Motor neuron (in vitro differentiated cells): ENCODE data around the gene ADGRB3. TPM values are rescaled to one million over a fixed set of nuclear protein-coding genes. Genes with fewer than 3 reads are reported as not detected.
A peak's percentile ranks its signal among the peaks of the same experiment; 100 is the strongest.

Experiments
- ATAC-seq, 8 experiments: fragments of 200-7000 bp; cut with Tn5 transposase; replicated peaks in 6 of 8; 2 replicates each; pipeline ENCODE4 v1.8.0; 2021; ENCODE audit warnings: mild to moderate bottlenecking in 8 of 8, moderate library complexity in 8 of 8
- H3K27ac ChIP-seq, 2 donors: fragments of 250-450 bp; sonication (Bioruptor Pico); 2 replicates each; pipeline ENCODE4 v1.9.0; 2021; ENCODE audit warnings: antibody characterized with exemption in 2 of 2, mild to moderate bottlenecking in 2 of 2, moderate library complexity in 1 of 2
- H3K4me1 ChIP-seq, 2 donors: fragments of 250-450 bp; sonication (Bioruptor Pico); replicated peaks in 1 of 2; 2 replicates each; pipeline ENCODE4 v1.6.1; 2021; ENCODE audit warnings: antibody characterized with exemption in 2 of 2, mild to moderate bottlenecking in 2 of 2, moderate library complexity in 1 of 2
- H3K4me3 ChIP-seq, 5 donors: fragments of 250-450 bp; sonication (Bioruptor Pico); 2 replicates each; pipeline ENCODE4 v1.9.0; 2021; ENCODE audit warnings: antibody characterized with exemption in 5 of 5, mild to moderate bottlenecking in 5 of 5, moderate library complexity in 4 of 5
- WGBS, 10 experiments: fragments of 450-650 bp; shearing (Covaris generic); methylation state at CpG; one replicate each; pipeline ENCODE4 v1.0.0; 2022; 5-methylcytosine and 5-hydroxymethylcytosine counted together
- in situ Hi-C, 9 experiments: fragments of 400-800 bp; cut with MboI; loops; one replicate each; pipeline ENCODE4 v1.15.0; 2021; ENCODE audit warnings: low sequenced_read_pairs in 9 of 9, low pct_unique_long_range_greater_than_20kb in 2 of 9; ENCODE audit not compliant: unreplicated experiment in 9 of 9
- total RNA-seq, 8 experiments: library from RNA; unstranded; fragments of 300-600 nt; gene quantifications; 2 replicates each; pipeline versions ENCODE4 v1.2.3 to v1.2.4, GENCODE V29; 2022

The ADGRB3 gene
- total RNA-seq, 8 experiments from 2014 or later: 0.05 to 48.0 (median 24.2) TPM

DNA sequence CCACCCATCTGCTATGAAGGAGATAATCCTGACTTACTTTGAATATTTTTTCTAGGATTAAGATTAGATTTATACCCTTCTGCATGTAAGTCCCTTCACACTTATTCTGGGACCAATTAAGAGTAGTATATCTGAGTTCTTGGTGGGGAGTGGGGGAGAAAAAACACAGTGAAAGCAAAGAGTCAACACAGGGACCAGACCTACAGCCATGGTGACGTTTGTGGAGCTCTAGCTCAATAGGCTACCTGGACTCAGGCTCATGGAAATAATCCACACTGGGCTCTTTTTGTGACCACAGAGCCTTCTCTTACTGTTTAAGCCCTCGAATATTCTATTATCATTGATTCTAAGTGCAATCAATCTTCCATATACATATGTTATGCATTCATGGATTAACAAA, 670.4 kb downstream of the ADGRB3 start:
- in situ Hi-C loops: no loop called here
- WGBS, 10 experiments: 0 to 80% (median 49%) methylated on average over 1 to 2 of the region's 2 CpGs; no CpG with 5 or more reads in 2 of the 10 experiments

DNA sequence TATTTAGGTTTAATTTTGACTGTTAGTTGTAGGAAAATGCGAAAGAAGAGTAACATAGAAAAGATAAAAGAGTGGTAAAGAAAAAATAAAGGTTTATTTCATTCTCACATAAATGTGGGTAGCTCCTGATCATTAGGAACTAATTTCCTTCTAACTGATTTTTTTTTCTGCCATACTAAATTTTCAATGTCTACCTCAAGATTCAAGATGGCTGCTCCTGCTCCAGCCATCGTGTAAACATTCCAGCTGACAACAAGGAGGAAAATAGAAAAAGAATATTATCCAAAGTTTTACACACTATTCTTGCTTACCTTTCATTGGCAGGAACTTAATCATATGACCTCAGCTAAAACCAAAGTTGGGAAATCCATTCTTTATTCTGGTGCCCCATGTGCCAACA, 673.5 kb downstream of the ADGRB3 start:
- no peak for ATAC-seq
- in situ Hi-C loops: no loop called here
- Histone ChIP-seq H3K4me3 (no peak overlapping the region), H3K4me1 (no peaks in the 10 kb centered on the region), H3K27ac (no peak overlapping the region)
- 0 to 100% (median 90%) methylated on average over 2 of the region's 2 CpGs for WGBS, 10 experiments

More for the DNA sequence above, 670.4 kb downstream of the ADGRB3 start:
- no peak overlapping the region for H3K4me3 ChIP-seq
- H3K27ac ChIP-seq: no peak overlapping the region
- no peak for ATAC-seq
- H3K4me1 ChIP-seq: no peaks in the 10 kb centered on the region

DNA sequence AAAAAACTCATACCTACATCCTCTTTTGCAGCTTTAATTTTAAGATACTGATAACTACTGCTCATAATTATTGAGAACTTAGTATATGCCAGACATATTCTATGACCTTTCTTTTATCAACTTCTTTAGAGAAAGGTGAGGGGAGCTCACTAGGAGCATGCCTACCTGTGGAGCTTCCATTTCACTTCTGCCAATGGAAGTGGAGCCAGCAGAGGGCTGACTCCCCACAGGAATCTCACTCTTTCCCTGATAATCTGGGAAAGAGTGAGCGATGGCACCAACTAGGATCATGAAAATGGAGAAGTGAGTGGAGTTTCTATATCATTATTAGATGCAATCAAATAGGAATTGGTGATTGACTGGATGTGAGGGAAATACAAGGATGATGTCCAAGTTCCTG, 676.8 kb downstream of the ADGRB3 start:
- no peaks in the 10 kb centered on the region for H3K4me1 ChIP-seq
- no peak overlapping the region for H3K27ac ChIP-seq
- WGBS, 10 experiments: 0 to 100% (median 80%) methylated on average over 1 of the region's 1 CpG; no CpG with 5 or more reads in 3 of the 10 experiments
- H3K4me3 ChIP-seq: no peak overlapping the region
- no peak for ATAC-seq
- in situ Hi-C loops: no loop called here

DNA sequence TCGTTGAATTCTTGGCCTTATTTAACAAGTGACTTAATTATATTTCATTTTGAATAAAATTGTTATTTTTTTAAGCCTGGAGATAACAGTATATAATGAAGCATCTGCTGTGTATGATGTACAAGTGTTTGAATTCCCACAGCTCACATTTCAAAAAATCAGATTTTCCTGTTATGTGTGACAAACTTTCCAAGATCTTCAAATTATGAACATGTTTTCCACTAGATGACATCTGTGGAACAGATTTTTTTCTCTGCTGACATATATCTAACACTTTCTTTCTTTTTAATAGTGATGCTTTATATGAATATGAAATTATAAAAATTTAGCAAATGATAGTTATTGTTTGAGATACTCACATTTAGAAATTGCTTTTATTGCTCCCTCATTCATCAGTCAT, 678.9 kb downstream of the ADGRB3 start:
- H3K4me3 ChIP-seq: no peak overlapping the region
- H3K4me1 ChIP-seq: no peaks in the 10 kb centered on the region
- 0 to 86% (median 7%) methylated on average over 1 of the region's 1 CpG; no CpG with 5 or more reads in 3 of the 10 experiments for WGBS, 10 experiments
- in situ Hi-C loops: no loop called here
- H3K27ac ChIP-seq: no peak overlapping the region
- ATAC-seq: no peak

DNA sequence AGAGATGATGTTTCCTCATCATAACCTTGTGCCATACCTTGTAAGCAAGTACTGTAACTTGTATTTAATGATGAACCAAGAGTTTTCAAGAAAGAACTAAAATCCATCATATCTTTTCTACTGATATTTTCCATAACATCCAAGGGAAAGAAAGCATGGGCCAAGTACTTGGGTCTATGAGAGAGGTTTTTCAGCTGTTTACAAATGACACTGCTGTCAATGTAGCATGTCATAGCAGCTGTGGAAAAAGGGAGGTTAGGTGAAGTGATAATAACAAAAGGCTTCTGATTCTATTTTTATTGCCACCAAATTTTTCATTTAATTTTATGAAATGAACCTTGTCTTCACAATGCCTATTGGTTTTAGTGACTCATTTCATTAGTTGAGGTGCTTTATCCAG, 679.4 kb downstream of the ADGRB3 start:
- no peak for ATAC-seq
- H3K4me1 ChIP-seq: no peaks in the 10 kb centered on the region
- H3K27ac ChIP-seq: no peak overlapping the region
- in situ Hi-C loops: no loop called here
- no peak overlapping the region for H3K4me3 ChIP-seq

DNA sequence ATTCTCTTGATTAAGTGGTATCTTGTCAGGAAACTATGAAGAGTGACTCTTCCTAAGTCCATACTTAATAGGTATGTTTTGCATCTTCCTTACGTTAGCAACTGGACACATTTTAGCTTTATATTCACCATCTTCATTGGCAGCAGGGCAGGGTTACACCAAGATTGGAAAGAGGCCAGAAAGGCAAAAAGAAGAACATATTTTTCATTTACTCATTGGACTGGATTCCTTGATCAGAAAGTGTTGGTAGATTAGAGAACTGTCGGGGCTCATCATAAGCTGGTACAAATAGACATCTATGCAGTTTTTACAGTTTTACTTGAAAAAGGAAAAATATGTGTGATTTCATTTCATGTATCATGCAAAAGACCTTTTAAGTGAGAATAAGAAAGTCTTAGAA, 696.8 kb downstream of the ADGRB3 start:
- in situ Hi-C loops: no loop called here
- H3K4me3 ChIP-seq: no peak overlapping the region
- ATAC-seq: no peak

DNA sequence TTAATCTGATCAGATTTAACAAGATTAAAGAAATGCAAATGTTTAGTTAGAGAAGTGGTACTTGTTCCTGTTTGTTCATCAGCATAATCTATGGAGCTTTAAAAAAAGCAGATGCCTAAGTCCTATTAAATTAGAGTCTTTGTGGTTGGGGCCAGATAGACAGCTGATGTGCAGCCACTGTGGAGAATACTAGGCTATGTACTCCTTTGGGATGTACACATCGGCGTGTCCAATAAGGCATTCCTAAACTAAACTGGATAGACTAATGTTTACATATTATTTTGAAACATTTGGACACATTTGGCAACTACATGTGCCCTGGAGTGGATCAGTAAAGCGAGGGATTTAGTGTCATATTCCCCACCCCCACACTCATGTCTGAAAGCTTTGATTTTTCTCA, 702.2 kb downstream of the ADGRB3 start:
- in situ Hi-C loops: no loop called here
- H3K4me3 ChIP-seq: no peak overlapping the region
- H3K27ac ChIP-seq: no peak overlapping the region
- 13 to 100% (median 60%) methylated on average over 1 to 3 of the region's 3 CpGs; no CpG with 5 or more reads in 2 of the 10 experiments for WGBS, 10 experiments
- H3K4me1 ChIP-seq: no peaks in the 10 kb centered on the region
- no peak for ATAC-seq

More for the DNA sequence above, 696.8 kb downstream of the ADGRB3 start:
- peaks cover 0 to 12% of the 10 kb centered on the region in 2 donors for H3K4me1 ChIP-seq
- no peak overlapping the region for H3K27ac ChIP-seq
- 0 to 100% (median 100%) methylated on average over 1 to 2 of the region's 2 CpGs; no CpG with 5 or more reads in 1 of the 10 experiments for WGBS, 10 experiments

DNA sequence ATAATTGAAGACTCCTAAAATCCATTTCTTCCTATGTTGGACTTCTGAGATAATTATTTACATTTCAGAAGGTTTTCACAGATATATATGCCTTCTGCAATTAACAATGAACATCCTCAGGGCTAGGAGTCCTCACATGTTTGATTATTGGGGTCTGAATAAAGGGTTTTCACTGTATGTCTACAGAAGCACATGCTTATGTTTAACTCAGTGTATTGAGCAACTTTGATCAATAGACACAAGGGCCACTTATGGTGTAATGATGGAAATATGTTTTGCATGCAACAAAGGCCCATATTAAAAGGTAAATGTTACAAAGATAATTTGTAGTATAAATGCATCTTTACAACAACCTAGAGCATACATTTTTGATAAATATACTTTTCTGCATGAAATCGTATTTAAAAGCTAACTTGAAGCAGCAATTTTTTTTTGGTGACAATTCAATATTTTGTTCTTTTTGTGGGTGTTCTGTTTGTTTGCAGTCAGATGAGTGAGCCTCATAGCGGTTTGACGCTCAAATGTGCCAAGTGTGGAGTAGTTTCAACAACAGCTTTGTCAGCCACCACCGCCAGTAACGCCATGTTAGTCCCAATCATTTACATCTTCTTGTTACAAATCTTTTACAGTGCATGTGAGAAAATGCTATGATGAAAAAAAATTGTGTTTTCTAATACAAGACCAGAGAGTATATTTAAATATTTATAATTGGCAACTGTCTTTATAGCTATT, 703.5 kb downstream of the ADGRB3 start:
- H3K27ac ChIP-seq: no peak overlapping the region
- WGBS, 10 experiments: 15 to 100% (median 92%) methylated on average over 1 to 5 of the region's 5 CpGs; no CpG with 5 or more reads in 1 of the 10 experiments
- no peak for ATAC-seq
- H3K4me1 ChIP-seq: no peaks in the 10 kb centered on the region
- H3K4me3 ChIP-seq: no peak overlapping the region
- in situ Hi-C loops: no loop called here

DNA sequence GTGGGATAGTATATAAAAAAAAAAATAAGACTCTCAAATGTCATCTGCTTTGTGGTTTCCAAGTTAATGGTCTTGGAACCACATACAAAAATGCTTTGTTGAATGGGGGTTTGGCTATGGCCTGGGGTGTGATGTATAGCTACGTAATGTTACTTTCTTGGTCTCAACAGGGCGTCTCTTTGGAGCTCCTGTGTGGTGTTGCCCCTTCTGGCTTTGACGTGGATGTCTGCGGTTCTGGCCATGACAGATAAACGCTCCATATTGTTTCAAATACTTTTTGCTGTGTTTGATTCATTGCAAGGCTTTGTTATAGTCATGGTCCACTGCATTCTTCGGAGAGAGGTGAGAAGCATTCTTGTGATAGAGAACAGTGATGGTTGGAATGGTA, 704.1 kb downstream of the ADGRB3 start:
- Histone ChIP-seq H3K4me3 (no peak overlapping the region), H3K27ac (no peak overlapping the region), H3K4me1 (no peaks in the 10 kb centered on the region)
- in situ Hi-C loops: no loop called here
- ATAC-seq: peak in 1 of 8 experiments; percentile 21
- 7 to 97% (median 76%) methylated on average over 2 to 6 of the region's 6 CpGs; no CpG with 5 or more reads in 2 of the 10 experiments for WGBS, 10 experiments

DNA sequence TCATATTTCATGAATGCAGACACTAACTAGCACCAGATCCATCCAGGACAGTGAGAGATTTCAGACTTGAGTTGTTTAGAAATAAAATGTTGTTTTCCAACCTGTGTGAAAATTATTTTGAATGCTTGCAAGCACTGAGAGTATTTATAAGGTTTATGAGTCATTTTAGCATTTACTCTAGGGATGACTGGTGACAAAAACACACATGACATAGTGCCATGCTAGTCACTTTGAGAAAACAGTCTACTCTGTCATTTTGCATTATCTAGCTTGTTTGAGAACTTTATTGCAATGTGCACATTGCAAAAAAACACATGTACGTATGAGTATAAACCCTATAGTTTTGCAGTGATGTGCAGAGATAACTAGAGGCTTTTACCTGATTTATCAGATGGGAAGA, 705.1 kb downstream of the ADGRB3 start:
- no peak overlapping the region for H3K4me3 ChIP-seq
- no peaks in the 10 kb centered on the region for H3K4me1 ChIP-seq
- H3K27ac ChIP-seq: no peak overlapping the region
- WGBS, 10 experiments: 17 to 100% (median 71%) methylated on average over 1 of the region's 1 CpG; no CpG with 5 or more reads in 2 of the 10 experiments
- in situ Hi-C loops: no loop called here
- peak in 5 of 8 experiments; percentile 37 to 61 (median 41) for ATAC-seq

DNA sequence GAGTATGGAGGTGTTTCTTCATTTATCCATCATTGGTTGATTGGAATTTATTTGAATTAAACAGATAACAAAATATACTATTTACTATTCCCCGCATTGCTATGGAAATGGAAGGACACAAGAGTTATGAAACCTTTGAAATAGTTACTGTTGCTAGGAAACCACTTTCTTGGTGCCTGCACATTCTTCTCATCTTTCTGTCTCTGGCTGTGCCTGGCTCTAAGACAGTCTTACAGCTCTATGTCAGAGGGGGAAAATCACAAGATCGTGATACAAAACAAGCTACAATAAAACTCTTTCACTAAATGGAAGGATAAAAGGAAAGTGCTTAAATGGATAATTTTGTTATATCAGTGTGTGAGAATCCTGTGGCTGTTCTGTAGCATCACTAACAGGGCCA, 708.8 kb downstream of the ADGRB3 start:
- in situ Hi-C loops: no loop called here
- Histone ChIP-seq H3K4me1 (no peaks in the 10 kb centered on the region), H3K27ac (no peak overlapping the region), H3K4me3 (no peak overlapping the region)
- peak in 3 of 8 experiments; percentile 43 to 92 (median 64) for ATAC-seq
- 0 to 94% (median 49%) methylated on average over 1 to 2 of the region's 2 CpGs for WGBS, 10 experiments

DNA sequence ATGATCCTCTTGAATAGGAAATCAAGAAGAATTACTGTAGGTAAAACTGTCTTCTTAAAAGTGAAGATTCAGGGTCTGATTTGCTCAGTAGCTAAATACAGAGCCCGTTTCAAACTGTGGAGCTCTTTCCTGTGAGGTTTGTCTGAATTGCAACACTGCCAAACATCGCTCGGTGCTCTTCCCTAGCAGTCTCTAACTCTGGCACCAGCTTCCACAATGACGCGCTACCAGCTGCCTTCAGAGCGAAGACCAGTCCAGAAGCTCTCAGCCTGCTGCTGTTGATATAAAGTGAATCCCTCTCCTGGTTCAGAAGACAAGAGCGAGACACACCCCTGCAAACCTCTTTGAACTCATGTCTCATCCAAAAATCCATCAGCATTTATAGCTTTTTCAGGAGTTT, 714.7 kb downstream of the ADGRB3 start:
- ATAC-seq: no peak
- Histone ChIP-seq H3K4me3 (no peak overlapping the region), H3K4me1 (no peaks in the 10 kb centered on the region), H3K27ac (no peak overlapping the region)
- in situ Hi-C loops: no loop called here
- WGBS, 10 experiments: 18 to 100% (median 81%) methylated on average over 1 to 7 of the region's 7 CpGs

DNA sequence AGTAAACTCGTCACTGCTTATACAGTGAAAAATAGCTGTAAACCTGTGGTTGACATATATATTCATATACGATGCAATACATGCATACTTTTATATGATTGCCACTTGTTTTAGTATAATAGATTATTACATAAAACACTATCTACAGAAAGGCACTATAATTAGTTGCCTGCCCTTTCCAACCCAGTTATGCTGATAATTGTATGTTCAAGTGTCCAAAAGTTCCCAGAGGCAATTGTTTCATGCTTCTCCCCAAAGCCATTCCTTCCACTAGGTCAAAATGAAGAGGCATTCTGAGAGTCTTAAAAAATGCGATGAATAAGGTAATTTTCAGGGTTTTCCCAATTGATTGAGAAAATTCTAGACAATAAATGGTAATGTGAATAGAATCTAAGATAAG, 727.1 kb downstream of the ADGRB3 start:
- 6 to 100% (median 92%) methylated on average over 2 to 3 of the region's 3 CpGs; no CpG with 5 or more reads in 1 of the 10 experiments for WGBS, 10 experiments
- no peak overlapping the region for H3K27ac ChIP-seq

DNA sequence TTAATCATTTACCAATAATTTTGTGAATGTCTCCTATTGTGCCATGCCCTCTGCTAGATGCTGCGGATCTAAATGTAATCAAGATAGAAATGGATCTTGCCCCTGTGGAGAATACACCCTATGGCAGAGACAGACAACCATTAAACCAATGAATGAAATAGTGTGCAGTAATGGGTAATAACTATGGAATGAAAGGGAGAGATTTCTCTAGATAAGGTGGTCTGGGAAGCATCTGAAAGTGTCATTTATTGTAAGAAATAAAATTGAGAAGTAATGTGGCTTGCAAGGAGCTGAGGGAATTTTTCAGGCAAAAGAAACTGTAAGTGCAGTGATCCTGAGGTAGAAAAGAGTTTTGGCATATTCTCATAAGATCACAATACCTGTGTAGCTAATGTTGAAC, 731.7 kb downstream of the ADGRB3 start:
- no peak for ATAC-seq
- WGBS, 10 experiments: 0 to 100% (median 70%) methylated on average over 1 of the region's 1 CpG; no CpG with 5 or more reads in 2 of the 10 experiments
- in situ Hi-C loops: no loop called here
- Histone ChIP-seq H3K4me3 (no peak overlapping the region), H3K4me1 (peaks cover 0 to 3% of the 10 kb centered on the region in 2 donors), H3K27ac (no peak overlapping the region)

More for the DNA sequence above, 727.1 kb downstream of the ADGRB3 start:
- no peak overlapping the region for H3K4me3 ChIP-seq
- peaks cover 0 to 3% of the 10 kb centered on the region in 2 donors for H3K4me1 ChIP-seq
- in situ Hi-C loops: no loop called here
- ATAC-seq: no peak
